ENCODE results near the gene PRDM10. TPM values are rescaled to one million over a fixed set of nuclear protein-coding genes. Genes with fewer than 3 reads are reported as not detected.

The PRDM10 gene, protein sequence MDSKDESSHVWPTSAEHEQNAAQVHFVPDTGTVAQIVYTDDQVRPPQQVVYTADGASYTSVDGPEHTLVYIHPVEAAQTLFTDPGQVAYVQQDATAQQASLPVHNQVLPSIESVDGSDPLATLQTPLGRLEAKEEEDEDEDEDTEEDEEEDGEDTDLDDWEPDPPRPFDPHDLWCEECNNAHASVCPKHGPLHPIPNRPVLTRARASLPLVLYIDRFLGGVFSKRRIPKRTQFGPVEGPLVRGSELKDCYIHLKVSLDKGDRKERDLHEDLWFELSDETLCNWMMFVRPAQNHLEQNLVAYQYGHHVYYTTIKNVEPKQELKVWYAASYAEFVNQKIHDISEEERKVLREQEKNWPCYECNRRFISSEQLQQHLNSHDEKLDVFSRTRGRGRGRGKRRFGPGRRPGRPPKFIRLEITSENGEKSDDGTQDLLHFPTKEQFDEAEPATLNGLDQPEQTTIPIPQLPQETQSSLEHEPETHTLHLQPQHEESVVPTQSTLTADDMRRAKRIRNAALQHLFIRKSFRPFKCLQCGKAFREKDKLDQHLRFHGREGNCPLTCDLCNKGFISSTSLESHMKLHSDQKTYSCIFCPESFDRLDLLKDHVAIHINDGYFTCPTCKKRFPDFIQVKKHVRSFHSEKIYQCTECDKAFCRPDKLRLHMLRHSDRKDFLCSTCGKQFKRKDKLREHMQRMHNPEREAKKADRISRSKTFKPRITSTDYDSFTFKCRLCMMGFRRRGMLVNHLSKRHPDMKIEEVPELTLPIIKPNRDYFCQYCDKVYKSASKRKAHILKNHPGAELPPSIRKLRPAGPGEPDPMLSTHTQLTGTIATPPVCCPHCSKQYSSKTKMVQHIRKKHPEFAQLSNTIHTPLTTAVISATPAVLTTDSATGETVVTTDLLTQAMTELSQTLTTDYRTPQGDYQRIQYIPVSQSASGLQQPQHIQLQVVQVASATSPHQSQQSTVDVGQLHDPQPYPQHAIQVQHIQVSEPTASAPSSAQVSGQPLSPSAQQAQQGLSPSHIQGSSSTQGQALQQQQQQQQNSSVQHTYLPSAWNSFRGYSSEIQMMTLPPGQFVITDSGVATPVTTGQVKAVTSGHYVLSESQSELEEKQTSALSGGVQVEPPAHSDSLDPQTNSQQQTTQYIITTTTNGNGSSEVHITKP
- total RNA-seq: 3.5 TPM
- polyA plus RNA-seq (ENCODE audit: insufficient read depth in 1 of 8, insufficient read length in 8 of 8, low replicate concordance in 1 of 8): 1 to 10 TPM; 4.4 to 7.4 (median 5.3) TPM
- long read RNA-seq, donor 1: 0 reads
- long read RNA-seq, donor 2: 0 reads
- long read RNA-seq, donor 3: 0 reads
- long read RNA-seq, donor 4: 0 reads
- long read RNA-seq, donor 5, partial matches to known transcripts: 245 of 276 reads
- long read RNA-seq, donor 5, other reads (novel, unspliced or antisense): 31 of 276 reads
- long read RNA-seq, donor 6, full-length matches to known transcripts: 1 of 1 reads
- long read RNA-seq, donor 6, partial matches to known transcripts: 0 of 1 reads
- long read RNA-seq, donor 6, other reads (novel, unspliced or antisense): 0 of 1 reads
- long read RNA-seq, donor 7, full-length matches to known transcripts: 1 of 1 reads
- long read RNA-seq, donor 7, partial matches to known transcripts: 0 of 1 reads
- long read RNA-seq, donor 7, other reads (novel, unspliced or antisense): 0 of 1 reads
- long read RNA-seq, donor 8: 0 reads
- long read RNA-seq, donor 9: 0 reads
- long read RNA-seq, donor 10: 0 reads
- long read RNA-seq, donor 11: 0 reads

DNA sequence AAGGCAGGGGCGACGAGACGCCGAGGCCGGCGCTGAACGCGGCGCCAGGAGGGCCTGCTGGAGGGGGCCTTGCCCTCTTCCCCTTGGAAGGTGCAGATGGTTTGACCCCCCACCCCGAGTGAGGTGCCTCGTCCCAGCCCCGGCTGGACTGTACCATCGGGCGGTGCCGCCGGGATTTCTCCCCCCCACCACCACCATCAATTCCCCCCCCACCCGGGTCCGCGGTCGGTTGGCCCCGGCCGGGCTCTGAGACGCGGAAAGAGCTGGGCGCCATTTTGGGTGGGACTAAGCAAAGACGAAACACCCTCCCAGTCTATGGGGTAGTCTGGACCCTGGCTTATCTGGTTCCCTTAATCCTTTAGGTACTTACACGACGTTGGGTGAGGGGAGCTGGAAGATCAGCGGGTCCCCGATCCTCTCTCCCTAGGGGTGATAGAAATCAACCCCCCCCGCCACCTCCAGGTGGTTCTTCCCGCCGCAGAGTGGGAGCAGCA is at the start of gene PRDM10:
Gene PRDM10 (minus strand): TSS at position 484 of the 494 bp plus-strand sequence. CDS start 41,871 bp downstream, outside the sequence.
- WGBS (ENCODE audit: insufficient coverage): 0% methylated on average over 16 of the region's 33 CpGs
- Histone ChIP-seq H3K4me1 (ENCODE audit: control insufficient read depth, insufficient read depth, low read length) (peaks cover 12% of the 10 kb centered on the region), H3K36me3 (ENCODE audit: control insufficient read depth, insufficient read depth, low read length) (no peaks in the 10 kb centered on the region), H3K27me3 (ENCODE audit: control insufficient read depth, insufficient read depth, low read length) (no peaks in the 10 kb centered on the region), H3K4me3 (ENCODE audit: low read length) (peak within 1 kb of the TSS; percentile 69), H3K27ac (ENCODE audit: low read length) (peak within 1 kb of the TSS; percentile 100), H3K9me3 (replicated peaks; ENCODE audit: control insufficient read depth, low read depth, low read length) (no peaks in the 10 kb centered on the region)
- DNase-seq: peak; percentile 98

DNA sequence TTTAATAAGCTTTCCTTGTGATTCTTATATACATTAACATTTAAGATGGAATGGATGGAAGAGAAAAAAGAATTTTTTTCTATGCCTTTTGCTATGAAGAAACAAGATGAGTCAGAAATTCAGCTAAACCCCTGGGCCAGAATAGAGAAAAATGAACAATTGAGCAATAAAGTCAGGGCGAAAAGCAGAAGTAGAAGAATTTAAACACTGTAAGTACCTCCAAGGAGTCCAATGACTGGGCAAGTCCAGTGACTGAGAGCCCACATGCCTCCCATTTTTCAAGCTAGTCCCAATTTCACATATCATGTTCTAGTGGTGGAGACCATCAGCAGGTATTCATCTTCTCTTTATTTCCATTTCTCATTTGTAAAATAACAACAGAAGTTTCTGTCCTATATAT is 48.4 kb upstream of the PRDM10 start:
- H3K36me3 ChIP-seq (ENCODE audit: control insufficient read depth, insufficient read depth, low read length): no peaks in the 10 kb centered on the region
- peaks cover 2% of the 10 kb centered on the region for H3K27me3 ChIP-seq (ENCODE audit: control insufficient read depth, insufficient read depth, low read length)
- no peaks in the 10 kb centered on the region for H3K9me3 ChIP-seq (replicated peaks; ENCODE audit: control insufficient read depth, low read depth, low read length)
- DNase-seq: peak; percentile 37
- H3K4me3 ChIP-seq (ENCODE audit: low read length): no peak overlapping the region
- WGBS (ENCODE audit: insufficient coverage): no CpG with 5 or more reads among the region's 1 CpG
- no peak overlapping the region for H3K27ac ChIP-seq (ENCODE audit: low read length)
- no peaks in the 10 kb centered on the region for H3K4me1 ChIP-seq (ENCODE audit: control insufficient read depth, insufficient read depth, low read length)

DNA sequence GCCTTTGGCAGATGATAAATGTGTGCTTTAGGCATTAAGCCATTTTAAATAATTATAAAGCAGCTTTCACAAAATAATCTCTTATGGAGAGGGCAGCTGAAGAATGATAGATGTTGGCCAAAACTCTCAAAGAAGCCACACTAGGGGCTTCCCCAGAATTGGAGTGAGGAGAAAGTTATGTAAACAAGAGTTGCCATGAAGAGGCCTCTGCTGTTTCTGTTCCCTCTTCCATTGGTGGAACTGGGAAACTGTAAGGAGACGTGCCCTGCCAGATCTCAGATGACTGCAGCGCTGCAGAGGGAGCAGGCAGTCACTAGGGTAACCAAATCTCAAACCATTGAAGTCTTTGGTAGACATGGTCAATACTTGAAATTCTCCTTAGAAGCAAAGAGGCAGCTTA is 47.6 kb upstream of the PRDM10 start:
- no peaks in the 10 kb centered on the region for H3K4me1 ChIP-seq (ENCODE audit: control insufficient read depth, insufficient read depth, low read length)
- WGBS (ENCODE audit: insufficient coverage): 17% methylated on average over 1 of the region's 2 CpGs
- H3K36me3 ChIP-seq (ENCODE audit: control insufficient read depth, insufficient read depth, low read length): no peaks in the 10 kb centered on the region
- H3K4me3 ChIP-seq (ENCODE audit: low read length): no peak overlapping the region
- no peaks in the 10 kb centered on the region for H3K9me3 ChIP-seq (replicated peaks; ENCODE audit: control insufficient read depth, low read depth, low read length)
- no peaks in the 10 kb centered on the region for H3K27me3 ChIP-seq (ENCODE audit: control insufficient read depth, insufficient read depth, low read length)
- no peak overlapping the region for H3K27ac ChIP-seq (ENCODE audit: low read length)
- peak; percentile 57 for DNase-seq

DNA sequence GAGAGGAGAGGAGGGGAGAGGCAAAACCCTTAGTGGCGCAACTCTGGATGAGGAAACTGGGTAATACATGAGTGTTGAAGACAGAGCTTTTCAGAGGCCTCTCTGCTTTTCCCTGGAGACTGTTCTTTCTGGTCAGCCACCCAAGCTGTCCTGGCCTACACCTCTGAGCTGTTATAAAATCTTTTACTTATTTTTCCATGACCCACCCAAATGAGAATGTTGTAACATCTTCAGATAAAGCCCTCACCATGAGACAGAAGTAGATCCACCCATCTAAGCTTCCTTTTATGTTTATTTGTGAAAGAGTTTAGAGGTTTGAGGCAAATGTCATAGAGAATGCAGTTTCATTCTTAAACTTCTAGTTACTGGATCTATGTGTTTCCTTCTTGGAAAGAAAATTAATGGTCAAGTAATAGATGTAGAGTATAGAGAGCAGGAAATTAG is 46.7 kb upstream of the PRDM10 start:
- WGBS (ENCODE audit: insufficient coverage): 60% methylated on average over 1 of the region's 1 CpG
- no peaks in the 10 kb centered on the region for H3K27me3 ChIP-seq (ENCODE audit: control insufficient read depth, insufficient read depth, low read length)
- no peaks in the 10 kb centered on the region for H3K9me3 ChIP-seq (replicated peaks; ENCODE audit: control insufficient read depth, low read depth, low read length)

DNA sequence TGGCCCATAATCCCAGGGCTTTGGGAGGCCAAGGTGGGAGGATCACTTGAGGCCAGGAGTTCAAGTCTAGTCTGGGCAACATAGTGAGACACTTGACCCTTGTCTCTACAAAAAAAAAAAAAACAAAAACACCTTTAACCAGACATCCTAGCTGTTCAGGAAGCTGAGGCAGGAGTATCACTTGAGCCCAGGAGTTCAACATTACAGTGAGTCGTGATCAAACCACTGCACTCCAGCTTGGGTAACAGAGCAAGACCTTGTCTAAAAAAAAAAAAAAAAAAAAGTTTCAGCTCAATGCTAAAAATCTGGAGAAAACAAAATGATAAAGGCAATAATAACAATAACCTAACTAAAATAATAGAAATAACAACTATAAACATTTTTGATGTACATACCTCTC is 44.5 kb upstream of the PRDM10 start:
- H3K27me3 ChIP-seq (ENCODE audit: control insufficient read depth, insufficient read depth, low read length): no peaks in the 10 kb centered on the region
- no peaks in the 10 kb centered on the region for H3K4me1 ChIP-seq (ENCODE audit: control insufficient read depth, insufficient read depth, low read length)
- H3K27ac ChIP-seq (ENCODE audit: low read length): no peak overlapping the region
- WGBS (ENCODE audit: insufficient coverage): no CpG with 5 or more reads among the region's 1 CpG
- no peaks in the 10 kb centered on the region for H3K36me3 ChIP-seq (ENCODE audit: control insufficient read depth, insufficient read depth, low read length)
- no peaks in the 10 kb centered on the region for H3K9me3 ChIP-seq (replicated peaks; ENCODE audit: control insufficient read depth, low read depth, low read length)
- DNase-seq: no peak
- no peak overlapping the region for H3K4me3 ChIP-seq (ENCODE audit: low read length)

More for the DNA sequence above, 46.7 kb upstream of the PRDM10 start:
- Histone ChIP-seq H3K4me3 (ENCODE audit: low read length) (no peak overlapping the region), H3K27ac (ENCODE audit: low read length) (no peak overlapping the region), H3K4me1 (ENCODE audit: control insufficient read depth, insufficient read depth, low read length) (no peaks in the 10 kb centered on the region), H3K36me3 (ENCODE audit: control insufficient read depth, insufficient read depth, low read length) (no peaks in the 10 kb centered on the region)
- no peak for DNase-seq

DNA sequence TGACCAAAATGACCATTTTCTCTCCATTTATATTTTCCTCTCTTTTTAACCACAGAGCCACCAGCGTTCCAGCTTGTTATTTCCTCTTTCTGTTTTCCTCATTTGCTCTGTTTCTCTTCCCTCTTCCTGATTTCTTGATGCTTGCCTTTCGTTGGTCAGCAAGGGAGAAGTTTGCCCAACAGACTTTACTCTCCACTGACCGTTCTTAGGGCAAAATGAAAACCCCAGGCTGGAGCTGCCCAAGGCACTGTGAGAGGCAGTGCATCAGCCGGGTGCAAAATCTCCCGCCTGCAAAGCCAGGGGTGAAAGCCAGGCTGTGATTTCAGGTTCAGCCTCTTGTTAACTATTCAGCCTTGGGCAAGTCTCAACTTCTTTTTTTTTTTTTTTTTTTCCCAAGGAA is 40.9 kb upstream of the PRDM10 start:
- DNase-seq: peak; percentile 59
- no peak overlapping the region for H3K4me3 ChIP-seq (ENCODE audit: low read length)
- H3K4me1 ChIP-seq (ENCODE audit: control insufficient read depth, insufficient read depth, low read length): no peaks in the 10 kb centered on the region
- WGBS (ENCODE audit: insufficient coverage): 46% methylated on average over 5 of the region's 5 CpGs
- H3K36me3 ChIP-seq (ENCODE audit: control insufficient read depth, insufficient read depth, low read length): no peaks in the 10 kb centered on the region
- no peak overlapping the region for H3K27ac ChIP-seq (ENCODE audit: low read length)
- H3K9me3 ChIP-seq (replicated peaks; ENCODE audit: control insufficient read depth, low read depth, low read length): no peaks in the 10 kb centered on the region
- H3K27me3 ChIP-seq (ENCODE audit: control insufficient read depth, insufficient read depth, low read length): no peaks in the 10 kb centered on the region

DNA sequence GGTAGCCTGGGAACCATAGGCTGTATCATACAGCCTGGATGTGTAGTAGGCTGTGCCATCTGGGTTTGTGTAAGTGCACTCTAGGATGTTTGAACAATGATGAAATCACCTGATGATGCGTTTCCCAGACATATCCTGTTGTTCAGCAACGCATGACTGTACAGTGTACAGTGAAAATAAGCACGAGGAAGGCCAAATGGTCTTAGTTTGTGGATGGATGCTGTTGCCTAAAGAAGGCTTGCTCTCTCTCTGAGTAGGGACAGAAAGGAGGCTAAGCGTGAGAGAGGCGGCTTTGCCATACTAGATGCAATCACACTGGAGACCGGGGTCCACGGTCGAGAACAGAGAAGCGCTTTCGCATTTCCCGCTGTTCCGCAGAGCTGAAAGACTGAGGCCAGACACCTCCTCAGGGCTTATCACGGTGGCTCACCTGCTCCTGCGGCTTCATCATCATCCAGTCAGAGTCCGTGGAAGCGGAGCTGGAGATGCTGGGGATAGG is 39.5 kb upstream of the PRDM10 start:
- peak; percentile 78 for DNase-seq
- Histone ChIP-seq H3K4me3 (ENCODE audit: low read length) (no peak overlapping the region), H3K27me3 (ENCODE audit: control insufficient read depth, insufficient read depth, low read length) (no peaks in the 10 kb centered on the region), H3K4me1 (ENCODE audit: control insufficient read depth, insufficient read depth, low read length) (no peaks in the 10 kb centered on the region), H3K27ac (ENCODE audit: low read length) (no peak overlapping the region), H3K9me3 (replicated peaks; ENCODE audit: control insufficient read depth, low read depth, low read length) (no peaks in the 10 kb centered on the region), H3K36me3 (ENCODE audit: control insufficient read depth, insufficient read depth, low read length) (no peaks in the 10 kb centered on the region)
- WGBS (ENCODE audit: insufficient coverage): 74% methylated on average over 16 of the region's 16 CpGs

DNA sequence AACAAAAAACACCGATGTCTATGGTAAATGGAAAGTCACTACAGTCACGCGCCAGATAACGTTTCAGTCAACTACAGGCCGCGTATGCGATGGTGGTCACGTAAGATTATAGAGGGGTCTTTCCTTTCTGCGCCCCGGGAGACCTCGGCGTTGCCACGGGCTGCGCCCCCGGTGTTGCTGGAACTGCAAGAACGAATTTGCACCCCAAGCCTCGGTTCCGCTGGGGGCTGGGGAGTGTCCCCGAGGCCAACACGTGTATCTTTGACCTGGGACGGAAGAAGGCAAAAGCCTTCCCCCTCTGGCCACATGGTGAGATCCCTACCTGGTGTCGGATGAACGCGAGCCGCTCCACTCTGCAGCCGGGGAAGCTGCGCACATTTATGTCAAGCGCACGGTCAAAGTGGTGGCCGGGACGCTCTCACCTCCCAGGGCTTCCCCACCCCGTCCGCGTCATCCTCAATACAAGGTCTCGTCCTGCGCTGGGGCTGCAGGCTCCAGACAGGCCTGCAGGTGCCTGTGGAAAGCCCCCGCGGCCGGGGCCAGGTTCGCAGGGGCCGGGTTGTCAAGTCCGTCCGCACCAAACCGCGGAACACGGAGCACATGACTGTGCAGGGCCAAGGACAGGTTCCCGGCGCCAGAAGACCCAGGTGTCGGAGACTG is 37.8 kb upstream of the PRDM10 start:
- DNase-seq: no peak
- Histone ChIP-seq H3K27ac (ENCODE audit: low read length) (no peak overlapping the region), H3K36me3 (ENCODE audit: control insufficient read depth, insufficient read depth, low read length) (no peaks in the 10 kb centered on the region), H3K9me3 (replicated peaks; ENCODE audit: control insufficient read depth, low read depth, low read length) (no peaks in the 10 kb centered on the region), H3K4me1 (ENCODE audit: control insufficient read depth, insufficient read depth, low read length) (no peaks in the 10 kb centered on the region), H3K4me3 (ENCODE audit: low read length) (no peak overlapping the region), H3K27me3 (ENCODE audit: control insufficient read depth, insufficient read depth, low read length) (no peaks in the 10 kb centered on the region)
- WGBS (ENCODE audit: insufficient coverage): 88% methylated on average over 48 of the region's 49 CpGs

Data from muscle of leg (tissue), 16 donors.